GM21717 (cell line): Measurements from ENCODE around the gene RGS11.

Source experiments
- ATAC-seq: cut with Tn5 transposase; IDR thresholded peaks from one replicate; pipeline ENCODE4 v1.9.1; 2021; ENCODE audit warnings: mild to moderate bottlenecking, moderate library complexity; ENCODE audit not compliant: unreplicated experiment

Gene RGS11

GRCh38 chr16:275786-276232, at the start of gene RGS11:
Gene RGS11 (minus strand): TSS chr16:275944. CDS start chr16:275911, 33 bp downstream.
- no peak for ATAC-seq

- no peak for ATAC-seq
These were observed 48.9 kb upstream of the RGS11 start for GRCh38 chr16:324451-325334.

DNA sequence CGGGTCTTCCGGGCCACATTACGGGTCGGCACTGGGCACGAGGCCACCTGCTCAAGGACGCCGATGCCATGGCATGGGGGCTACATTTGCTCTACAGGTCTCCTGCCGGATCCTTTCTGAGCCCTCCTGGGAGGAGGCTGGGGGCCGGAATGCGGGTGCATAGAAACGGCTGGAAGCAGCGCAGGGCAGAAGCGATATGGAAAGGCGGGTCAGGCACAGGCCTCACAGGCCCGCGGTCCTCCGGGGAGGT, 48.4 kb upstream of the RGS11 start:
- ATAC-seq: no peak

GRCh38 chr16:322476-323143, 46.9 kb upstream of the RGS11 start:
- no peak for ATAC-seq

GRCh38 chr16:321532-321931, 45.8 kb upstream of the RGS11 start:
- no peak for ATAC-seq

- ATAC-seq: no peak
These were observed 44.5 kb upstream of the RGS11 start for GRCh38 chr16:320206-320605.

DNA sequence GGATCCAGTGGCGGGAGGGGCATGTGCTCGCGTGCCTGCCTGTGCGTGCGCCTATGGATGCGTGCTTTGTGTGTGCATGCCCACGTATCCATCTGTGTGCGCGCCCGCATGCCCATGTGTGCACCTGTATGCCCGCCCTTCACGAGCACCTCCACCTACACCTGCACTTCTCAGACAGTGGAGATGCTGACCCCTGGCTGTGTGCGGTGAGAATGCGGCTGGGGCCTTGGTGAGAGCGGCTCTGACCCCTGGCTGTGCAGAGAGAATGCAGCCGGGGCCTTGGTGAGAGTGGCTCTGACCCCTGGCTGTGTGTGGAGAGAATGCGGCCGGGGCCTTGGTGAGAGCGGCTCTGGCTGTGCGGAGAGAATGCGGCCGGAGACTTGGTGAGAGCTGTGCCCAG, 42.9 kb upstream of the RGS11 start:
- no peak for ATAC-seq

- ATAC-seq: no peak
These were observed 41.8 kb upstream of the RGS11 start for GRCh38 chr16:317583-317982.

GRCh38 chr16:316741-317464, 41.2 kb upstream of the RGS11 start:
- no peak for ATAC-seq

DNA sequence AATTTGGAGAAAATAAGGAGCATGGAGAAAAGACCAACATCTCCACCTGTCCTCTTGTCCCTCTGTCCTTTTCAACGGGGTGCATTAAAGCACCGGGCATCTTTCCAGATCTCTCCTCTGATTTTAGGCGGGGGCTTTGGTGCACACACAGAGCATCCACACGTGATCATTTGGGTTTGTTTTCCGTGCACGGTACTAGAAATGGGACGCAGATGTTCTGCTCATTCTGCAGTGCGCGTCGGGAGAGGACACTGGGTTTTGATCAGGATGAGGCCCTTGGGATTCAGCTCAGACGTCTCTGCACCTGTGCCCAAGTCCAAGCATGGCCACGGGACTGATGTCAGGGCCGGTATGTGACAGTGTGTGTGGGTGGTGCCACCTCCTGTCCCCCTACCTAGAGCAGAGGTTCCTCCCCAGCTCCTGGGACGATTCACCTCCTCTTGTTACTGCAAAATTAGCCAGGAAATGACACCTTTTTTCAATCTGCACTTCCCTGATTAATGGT, 39.1 kb upstream of the RGS11 start:
- no peak for ATAC-seq

DNA sequence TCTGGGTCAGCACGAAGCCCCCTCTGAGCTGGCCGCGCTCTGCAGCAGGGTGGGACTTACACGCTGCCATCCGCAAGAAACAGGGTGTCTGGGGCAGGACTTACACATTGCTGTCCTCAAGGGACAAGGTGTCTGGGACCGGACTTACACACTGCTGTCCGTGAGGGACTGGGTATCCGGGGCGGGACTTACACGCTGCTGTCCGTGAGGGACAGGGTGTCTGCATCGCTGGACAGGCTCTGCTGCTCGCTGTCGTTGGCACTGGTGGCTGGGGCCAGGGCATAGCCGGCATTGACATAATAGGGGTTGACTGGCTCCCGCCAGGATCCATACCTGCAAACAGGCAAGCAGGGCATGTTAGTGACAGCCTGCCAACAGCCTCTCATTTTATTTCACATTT, 38.6 kb upstream of the RGS11 start:
- ATAC-seq: no peak

GRCh38 chr16:311725-312124, 36.0 kb upstream of the RGS11 start:
- no peak for ATAC-seq

- no peak for ATAC-seq
These were observed 33.7 kb upstream of the RGS11 start for GRCh38 chr16:309476-309875.

DNA sequence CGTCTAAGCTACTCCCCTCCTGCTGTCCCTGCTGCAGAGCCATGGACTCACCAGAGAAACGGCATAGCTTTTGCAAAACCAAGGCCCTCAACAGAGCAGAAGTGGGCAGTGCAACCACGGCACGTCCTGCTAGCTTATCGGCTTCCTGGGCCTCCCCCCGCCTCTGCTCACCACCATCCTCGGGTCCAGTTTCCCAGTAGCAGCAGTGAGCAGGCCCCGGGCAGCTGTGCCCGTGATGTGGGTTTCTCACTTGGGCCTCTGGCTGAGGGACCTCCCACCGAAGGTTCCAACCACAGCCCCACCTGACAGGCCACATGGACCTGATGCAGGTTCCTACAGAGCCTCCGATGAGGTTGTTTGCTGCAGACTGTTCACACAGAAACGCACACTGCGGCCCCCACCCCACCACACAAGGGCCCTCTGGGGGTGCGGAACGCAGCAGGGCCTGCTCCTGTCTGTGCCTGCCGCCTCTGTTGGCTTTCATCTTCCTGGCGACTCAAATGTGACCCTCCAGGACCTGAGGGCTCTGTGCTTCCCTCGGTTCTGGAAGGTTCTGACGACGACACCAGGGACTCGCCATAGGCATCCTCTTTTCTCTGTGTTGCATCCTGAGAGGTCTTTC, 32.1 kb upstream of the RGS11 start:
- ATAC-seq: no peak

- ATAC-seq: no peak
These were observed 31.2 kb upstream of the RGS11 start for GRCh38 chr16:306911-307370.

- ATAC-seq: no peak
These were observed 30.3 kb upstream of the RGS11 start for GRCh38 chr16:305916-306626.

GRCh38 chr16:303760-304505, 28.2 kb upstream of the RGS11 start:
- ATAC-seq: no peak

- no peak for ATAC-seq
These were observed 26.2 kb upstream of the RGS11 start for GRCh38 chr16:301950-302349.

GRCh38 chr16:301235-301634, 25.5 kb upstream of the RGS11 start:
- no peak for ATAC-seq

DNA sequence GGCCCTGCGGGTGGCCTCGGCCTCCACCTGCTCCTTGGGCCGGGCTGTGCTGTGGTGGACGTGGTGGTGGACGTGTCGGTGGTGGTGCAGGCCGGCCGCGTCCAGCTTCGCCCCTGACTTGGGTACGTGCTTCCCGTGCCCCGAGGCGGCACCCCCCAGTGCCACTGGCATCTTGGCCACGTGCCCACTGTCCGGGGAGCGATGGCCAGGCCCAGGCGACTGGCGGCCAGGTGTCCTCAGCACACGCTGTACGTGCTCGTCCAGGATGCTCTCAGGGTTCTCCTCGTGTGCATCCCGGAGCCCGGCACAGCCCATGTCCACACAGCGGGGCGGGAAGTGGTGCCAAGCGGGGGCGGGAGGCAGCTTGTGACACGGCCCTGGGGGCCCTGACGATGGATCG, 22.1 kb upstream of the RGS11 start:
- no peak for ATAC-seq
